Daoy (cell line): ENCODE results near the gene HNRNPLL. TPM values are rescaled to one million over a fixed set of nuclear protein-coding genes. Genes with fewer than 3 reads are reported as not detected.
"Not testable (repeated sequence)": the region's sequence is repeated elsewhere in the genome, so short reads cannot be mapped to it uniquely, and the experiment has no call there.

Experiments
- DNase-seq: peaks from one replicate; pipeline ENCODE4 v3.0.0-alpha.2; 2015; ENCODE audit warnings: low read depth
- total RNA-seq: library from RNA; depleted of rRNA; stranded (reverse); fragments of >200 nt; shearing (Covaris generic); gene quantifications from 2 replicates; pipeline ENCODE4 v1.2.3, GENCODE V29; 2014

HNRNPLL gene
- total RNA-seq, 1 experiment from 2014 or later: 52.7 TPM

- DNase-seq: peak; percentile 22
These were observed 16.9 kb upstream of the HNRNPLL start for GRCh38 chr2:38619458-38620164.

- DNase-seq: no peak
These were observed 14.6 kb upstream of the HNRNPLL start for GRCh38 chr2:38617301-38617700.

- DNase-seq: no peak
These were observed 12.5 kb upstream of the HNRNPLL start for GRCh38 chr2:38615237-38615636.

GRCh38 chr2:38613849-38614213 lies 11.1 kb upstream of the HNRNPLL start:
- no peak for DNase-seq

- no peak for DNase-seq
These were observed 10.6 kb upstream of the HNRNPLL start for GRCh38 chr2:38613126-38613848.

- peak; percentile 59 for DNase-seq
These were observed 8.4 kb upstream of the HNRNPLL start for GRCh38 chr2:38610851-38611801.

GRCh38 chr2:38609246-38609645 lies 6.5 kb upstream of the HNRNPLL start:
- DNase-seq: not testable (repeated sequence)

- DNase-seq: no peak
These were observed 6.0 kb upstream of the HNRNPLL start for GRCh38 chr2:38608755-38609154.

- no peak for DNase-seq
These were observed 2.6 kb upstream of the HNRNPLL start for GRCh38 chr2:38605298-38605830.

GRCh38 chr2:38603402-38604290 lies 918 bp upstream of the HNRNPLL start:
- DNase-seq: peak; percentile 92

GRCh38 chr2:38602136-38602731 lies 494 bp downstream of the HNRNPLL start:
- DNase-seq: no peak

- peak; percentile 15 for DNase-seq
These were observed 1.1 kb downstream of the HNRNPLL start for GRCh38 chr2:38601463-38602135.

GRCh38 chr2:38600921-38601455 lies 1.7 kb downstream of the HNRNPLL start:
- no peak for DNase-seq

GRCh38 chr2:38600242-38600891 lies 2.4 kb downstream of the HNRNPLL start:
- DNase-seq: peak; percentile 27

GRCh38 chr2:38599706-38600105 lies 3.0 kb downstream of the HNRNPLL start:
- DNase-seq: no peak

- no peak for DNase-seq
These were observed 3.8 kb downstream of the HNRNPLL start for GRCh38 chr2:38598991-38599295.

- DNase-seq: no peak
These were observed 4.3 kb downstream of the HNRNPLL start for GRCh38 chr2:38598200-38598990.

GRCh38 chr2:38597115-38597514 lies 5.6 kb downstream of the HNRNPLL start:
- no peak for DNase-seq
